ENCODE data around the gene ANKH.

Gene ANKH

GRCh38 chr5:14853685-14854084, 17.9 kb downstream of the ANKH start:
- no peak for TF ChIP-seq GATA2 (IDR thresholded peaks at IDR 0.05; ENCODE audit: low read depth, low read length)
- TF ChIP-seq GATA3 (IDR thresholded peaks at IDR 0.05; ENCODE audit: low read depth, low read length) = no peak

GRCh38 chr5:14852779-14853178, 18.8 kb downstream of the ANKH start:
- TF ChIP-seq GATA2 (IDR thresholded peaks at IDR 0.05; ENCODE audit: low read depth, low read length) = no peak
- TF ChIP-seq GATA3 (IDR thresholded peaks at IDR 0.05; ENCODE audit: low read depth, low read length) = no peak

DNA sequence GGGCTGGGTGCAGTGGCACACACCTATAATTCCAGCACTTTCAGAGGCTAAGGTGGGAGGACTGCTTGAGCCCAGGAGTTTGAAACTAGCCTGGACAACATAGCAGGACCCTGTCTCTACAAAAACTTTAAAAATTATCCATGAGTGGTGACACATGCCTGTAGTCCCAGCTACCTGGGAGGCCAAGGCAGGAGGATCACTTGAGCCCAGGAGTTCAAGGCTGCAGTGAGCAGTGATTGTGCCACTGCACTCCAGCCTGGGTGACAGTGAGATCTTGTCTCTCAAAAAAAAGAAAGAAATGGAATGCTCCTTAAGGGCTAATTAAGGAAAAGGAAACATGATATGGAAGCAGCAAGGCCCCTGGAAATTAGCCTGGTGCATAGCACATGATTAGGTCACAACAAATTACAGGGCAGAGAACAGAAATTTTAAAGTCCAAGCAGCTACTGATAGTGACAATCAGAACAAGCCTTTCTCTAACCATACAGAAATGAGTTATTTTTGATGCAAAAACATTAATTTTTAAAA, 19.5 kb downstream of the ANKH start:
- no peak for TF ChIP-seq GATA3 (IDR thresholded peaks at IDR 0.05; ENCODE audit: low read depth, low read length)
- TF ChIP-seq GATA2 (IDR thresholded peaks at IDR 0.05; ENCODE audit: low read depth, low read length) = no peak

DNA sequence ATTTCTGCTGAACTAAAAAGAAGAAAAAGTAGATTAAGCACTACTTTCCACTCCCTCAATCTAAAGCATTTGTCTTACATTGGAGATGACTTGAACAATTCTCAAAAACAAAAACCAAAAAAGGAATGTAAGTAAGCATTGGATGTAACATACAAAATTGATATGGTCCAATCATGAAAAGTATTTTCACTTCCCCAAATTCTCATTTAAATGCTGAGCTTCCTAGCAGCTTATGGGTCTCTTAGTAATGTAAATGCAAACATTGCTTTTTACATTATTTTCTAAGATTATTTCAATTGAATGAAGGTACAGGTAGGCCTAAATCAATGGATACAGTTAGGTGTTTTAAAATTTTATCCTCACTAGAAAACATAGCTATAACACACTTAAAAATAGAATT, 20.0 kb downstream of the ANKH start:
- TF ChIP-seq GATA3 (IDR thresholded peaks at IDR 0.05; ENCODE audit: low read depth, low read length) (no peak), GATA2 (IDR thresholded peaks at IDR 0.05; ENCODE audit: low read depth, low read length) (no peak)

GRCh38 chr5:14851050-14851419, 20.5 kb downstream of the ANKH start:
- TF ChIP-seq GATA3 (IDR thresholded peaks at IDR 0.05; ENCODE audit: low read depth, low read length) (no peak), GATA2 (IDR thresholded peaks at IDR 0.05; ENCODE audit: low read depth, low read length) (no peak)

GRCh38 chr5:14850419-14851049, 21.0 kb downstream of the ANKH start:
- peak; percentile 34; the same call in 1 of the 2 replicates for TF ChIP-seq GATA2 (IDR thresholded peaks at IDR 0.05; ENCODE audit: low read depth, low read length)
- no peak for TF ChIP-seq GATA3 (IDR thresholded peaks at IDR 0.05; ENCODE audit: low read depth, low read length)

- TF ChIP-seq GATA3 (IDR thresholded peaks at IDR 0.05; ENCODE audit: low read depth, low read length) (no peak), GATA2 (IDR thresholded peaks at IDR 0.05; ENCODE audit: low read depth, low read length) (no peak)
These were observed 21.9 kb downstream of the ANKH start for GRCh38 chr5:14849516-14850294.

- TF ChIP-seq GATA3 (IDR thresholded peaks at IDR 0.05; ENCODE audit: low read depth, low read length) (no peak), GATA2 (IDR thresholded peaks at IDR 0.05; ENCODE audit: low read depth, low read length) (no peak)
These were observed 23.2 kb downstream of the ANKH start for GRCh38 chr5:14848385-14848784.

DNA sequence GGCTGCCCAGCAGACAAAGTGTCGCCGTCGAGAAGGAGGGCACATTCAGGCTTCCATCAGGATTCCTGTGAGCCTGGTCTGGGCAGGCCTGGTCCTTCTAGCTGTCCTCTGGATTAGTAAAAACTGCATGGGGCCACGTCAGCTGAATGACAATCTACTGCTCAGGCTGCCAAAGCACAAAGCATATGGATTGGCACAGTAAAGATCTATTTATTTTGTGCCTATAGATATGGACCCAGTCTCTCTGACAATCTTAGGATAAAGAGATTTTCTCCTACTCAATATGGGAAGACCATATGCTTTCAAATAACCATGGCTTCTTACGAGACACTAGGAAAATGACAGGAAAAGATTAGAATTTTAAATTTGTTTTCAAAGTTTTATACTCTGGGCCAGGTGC, 24.1 kb downstream of the ANKH start:
- TF ChIP-seq GATA2 (IDR thresholded peaks at IDR 0.05; ENCODE audit: low read depth, low read length) = no peak
- no peak for TF ChIP-seq GATA3 (IDR thresholded peaks at IDR 0.05; ENCODE audit: low read depth, low read length)

- no peak for TF ChIP-seq GATA2 (IDR thresholded peaks at IDR 0.05; ENCODE audit: low read depth, low read length)
- TF ChIP-seq GATA3 (IDR thresholded peaks at IDR 0.05; ENCODE audit: low read depth, low read length) = no peak
These were observed 29.5 kb downstream of the ANKH start for GRCh38 chr5:14842117-14842516.

DNA sequence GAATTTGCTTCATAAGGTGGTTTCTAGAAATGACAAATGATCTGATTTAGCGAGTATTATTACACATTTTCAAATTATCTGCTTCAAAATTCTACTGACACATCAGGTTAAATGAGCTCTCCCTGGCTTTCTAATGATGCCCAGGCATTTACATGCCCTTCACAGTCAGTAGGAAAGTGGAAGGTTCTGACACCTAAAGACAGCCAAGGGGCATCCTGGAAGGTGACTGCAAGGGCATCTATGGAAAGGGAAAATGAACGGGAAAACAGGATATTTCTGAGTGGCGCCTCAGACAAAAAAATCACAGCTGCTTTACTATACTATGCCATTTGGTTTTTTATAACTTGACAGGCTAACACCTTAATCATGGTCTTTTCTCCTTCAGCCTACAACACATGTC, 31.0 kb downstream of the ANKH start:
- TF ChIP-seq GATA3 (IDR thresholded peaks at IDR 0.05; ENCODE audit: low read depth, low read length) (no peak), GATA2 (IDR thresholded peaks at IDR 0.05; ENCODE audit: low read depth, low read length) (no peak)

DNA sequence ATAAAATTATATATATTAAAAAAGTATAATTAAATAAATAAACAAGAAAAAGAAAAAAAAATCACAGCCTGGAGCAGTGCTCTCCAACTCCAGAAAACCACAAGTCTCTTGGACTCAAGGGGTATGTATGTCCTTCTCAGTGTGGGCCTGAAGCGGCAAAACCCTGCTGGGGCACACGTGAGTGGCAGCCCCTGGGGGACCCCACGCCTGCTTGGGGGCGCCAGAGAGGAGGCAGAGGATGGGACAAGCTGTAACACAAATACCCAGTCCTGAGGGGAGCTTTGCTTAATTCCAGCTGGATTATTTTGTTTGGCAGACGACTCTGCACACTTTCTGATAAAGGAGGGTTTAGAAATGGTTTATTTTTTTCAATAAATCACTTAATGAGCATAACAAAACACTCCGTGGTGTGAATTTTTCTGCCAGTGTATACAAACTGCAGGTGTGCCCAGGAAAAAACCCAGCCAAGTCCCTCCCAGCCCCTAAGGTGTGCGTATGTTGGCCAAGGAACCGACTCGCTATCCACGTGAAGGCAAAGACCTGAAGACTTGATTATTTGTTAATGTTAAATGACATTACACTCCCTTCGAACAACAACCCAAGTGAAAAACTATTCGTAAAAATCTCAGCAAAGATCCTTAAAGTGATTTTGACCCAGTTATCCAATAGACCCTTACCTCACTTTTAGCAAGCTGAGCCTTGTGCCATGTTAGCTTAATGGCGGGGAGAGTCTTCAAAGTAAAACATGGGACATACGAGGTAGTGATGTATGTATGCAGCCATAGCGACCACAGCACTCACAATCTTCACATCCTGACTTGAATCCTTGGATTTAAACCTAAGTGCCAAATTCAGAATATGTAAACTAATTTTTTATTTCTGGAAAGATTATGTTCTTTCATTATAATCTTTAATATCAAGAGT, 32.9 kb downstream of the ANKH start:
- TF ChIP-seq GATA3 (IDR thresholded peaks at IDR 0.05; ENCODE audit: low read depth, low read length) (no peak), GATA2 (IDR thresholded peaks at IDR 0.05; ENCODE audit: low read depth, low read length) (no peak)

DNA sequence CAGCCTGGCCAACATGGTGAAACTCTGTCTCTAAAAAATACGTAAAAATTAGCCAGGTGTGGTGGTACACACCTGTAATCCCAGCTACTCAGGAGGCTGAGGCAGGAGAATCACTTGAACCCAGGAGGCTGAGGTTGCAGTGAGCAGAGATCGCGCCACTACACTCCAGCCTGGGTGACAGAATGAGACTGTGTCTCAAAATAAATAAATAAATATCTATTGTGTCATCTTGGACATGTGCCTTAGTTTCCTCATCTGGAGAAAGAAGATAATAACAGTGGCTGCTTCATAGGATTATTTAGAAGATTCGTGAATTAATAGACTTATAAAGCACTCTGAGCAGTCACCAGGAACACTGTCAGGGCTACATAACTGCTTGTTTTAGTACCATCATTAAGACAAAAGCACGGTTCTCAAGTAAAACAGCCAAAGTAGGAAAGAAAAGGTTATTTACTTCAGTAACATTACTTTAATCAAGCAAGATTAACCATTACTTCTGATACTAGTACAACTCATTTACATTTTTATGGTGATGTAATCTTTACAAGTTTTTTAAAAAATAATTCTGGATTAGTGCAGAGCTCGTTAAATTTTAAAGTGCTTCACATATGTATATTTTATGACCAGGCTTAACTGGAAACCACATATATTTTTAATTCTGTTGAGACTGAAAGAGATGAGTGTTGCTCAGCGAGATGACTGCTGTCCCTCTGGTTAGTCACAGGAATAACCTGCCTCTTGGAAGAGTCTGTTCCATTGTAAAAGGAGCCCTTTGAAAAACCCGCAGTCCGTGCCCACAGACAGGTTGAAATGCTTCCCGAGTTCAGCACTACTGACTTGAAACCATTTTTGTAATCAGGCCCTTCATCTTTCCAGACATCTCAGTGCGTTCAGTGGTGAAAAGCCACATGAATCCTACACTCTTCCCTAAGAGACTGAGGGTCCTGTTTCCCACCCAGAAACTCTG, 36.7 kb downstream of the ANKH start:
- TF ChIP-seq GATA3 (IDR thresholded peaks at IDR 0.05; ENCODE audit: low read depth, low read length) (no peak), GATA2 (IDR thresholded peaks at IDR 0.05; ENCODE audit: low read depth, low read length) (no peak)
